Small intestine (tissue), 7 donors: ENCODE measurements around the gene PCDH15. TPM values are rescaled to one million over a fixed set of nuclear protein-coding genes. Genes with fewer than 3 reads are reported as not detected.

Experiments used
- DNase-seq, 2 donors: peaks; one replicate each; pipeline versions ENCODE4 v3.0.0 to v3.0.0-alpha.2; 2013
- FAIRE-seq: peaks from 2 replicates; lab custom pipeline; 2012; peaks lifted over from hg19 to GRCh38; lab: Jason Lieb, UNC
- H3K27ac ChIP-seq, 3 donors: one replicate each; pipeline ENCODE4 v1.5.1; 2013; ENCODE audit warnings: low read length in 2 of 3, mild to moderate bottlenecking in 2 of 3, control low read depth in 1 of 3, inconsistent platforms in 1 of 3, low read depth in 1 of 3, moderate library complexity in 1 of 3
- H3K27me3 ChIP-seq, 3 donors: one replicate each; pipeline ENCODE4 v1.6.1; 2013; ENCODE audit warnings: low read length in 3 of 3, inconsistent platforms in 1 of 3; ENCODE audit not compliant: control insufficient read depth in 3 of 3, insufficient read depth in 3 of 3
- H3K36me3 ChIP-seq, 3 donors: one replicate each; pipeline ENCODE4 v1.6.1; 2013; ENCODE audit warnings: low read length in 3 of 3, inconsistent platforms in 1 of 3, low read depth in 1 of 3, mild to moderate bottlenecking in 1 of 3, moderate library complexity in 1 of 3; ENCODE audit not compliant: control insufficient read depth in 3 of 3, insufficient read depth in 2 of 3
- H3K4me1 ChIP-seq, 3 donors: one replicate each; pipeline ENCODE4 v1.6.1; 2013; ENCODE audit warnings: low read length in 2 of 3, inconsistent platforms in 1 of 3, low read depth in 1 of 3, mild to moderate bottlenecking in 1 of 3, moderate library complexity in 1 of 3; ENCODE audit not compliant: control insufficient read depth in 3 of 3, insufficient read depth in 2 of 3
- H3K4me3 ChIP-seq, 3 donors: one replicate each; pipeline ENCODE4 v1.5.1; 2013; ENCODE audit warnings: low read length in 3 of 3, control low read depth in 1 of 3, inconsistent platforms in 1 of 3, low read depth in 1 of 3, mild to moderate bottlenecking in 1 of 3, moderate library complexity in 1 of 3
- H3K9me3 ChIP-seq, 2 donors: one replicate each; pipeline ENCODE4 v1.6.1; 2013; ENCODE audit warnings: low read depth in 1 of 2, low read length in 1 of 2; ENCODE audit not compliant: control insufficient read depth in 2 of 2, insufficient read depth in 1 of 2
- WGBS, 3 donors: extraction: QIAGEN DNeasy Blood & Tissue Kit; methylation state at CpG; one replicate each; pipeline ENCODE4 v1.1.7; 2013; 5-methylcytosine and 5-hydroxymethylcytosine counted together
- polyA plus RNA-seq, 4 donors: library from polyadenylated mRNA; stranded (reverse) in 3 of 4; unstranded in 1 of 4; fragments of 200-250 nt in 3 of 4; fragments of 120-200 nt in 1 of 4; gene quantifications; one replicate each; pipeline versions ENCODE4 v1.2.1 to v1.2.3, GENCODE V29; 2013
- donor health status: healthy with polysubstance abuse.
- donor health status: control.
- donor health status: control.
- donor health status: Bipolar disorder and iron deficiency.
- donor health status: healthy.

PCDH15 gene
- polyA plus RNA-seq, 4 donors: 0.12 to 0.21 TPM; not detected in 2

DNA sequence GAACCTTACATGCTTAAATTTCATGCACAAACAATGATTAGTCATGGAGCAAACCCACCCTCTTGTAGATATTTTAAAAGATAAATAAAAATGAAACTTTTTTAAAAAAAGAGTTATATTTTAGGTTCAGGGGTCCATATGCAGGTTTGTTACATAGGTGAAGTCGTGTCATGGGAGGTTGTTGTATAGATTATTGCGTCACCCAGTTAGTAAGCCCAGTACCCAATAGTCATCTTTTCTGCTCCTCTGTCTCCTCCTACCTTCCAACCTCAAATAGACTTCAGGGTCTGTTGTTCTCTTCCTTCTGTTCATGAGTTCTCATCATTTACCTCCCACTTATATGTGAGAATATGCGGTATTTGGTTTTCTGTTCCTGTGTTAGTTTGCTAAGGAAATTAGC is 486.6 kb downstream of the PCDH15 start:
- DNase-seq: no peak
- no peak for FAIRE-seq
- Histone ChIP-seq H3K4me3 (no peak overlapping the region), H3K36me3 (no peaks in the 10 kb centered on the region), H3K4me1 (no peaks in the 10 kb centered on the region), H3K27ac (no peak overlapping the region), H3K27me3 (no peaks in the 10 kb centered on the region), H3K9me3 (no peaks in the 10 kb centered on the region)
- 87 to 89% (median 88%) methylated on average over 3 of the region's 3 CpGs for WGBS, 3 donors

DNA sequence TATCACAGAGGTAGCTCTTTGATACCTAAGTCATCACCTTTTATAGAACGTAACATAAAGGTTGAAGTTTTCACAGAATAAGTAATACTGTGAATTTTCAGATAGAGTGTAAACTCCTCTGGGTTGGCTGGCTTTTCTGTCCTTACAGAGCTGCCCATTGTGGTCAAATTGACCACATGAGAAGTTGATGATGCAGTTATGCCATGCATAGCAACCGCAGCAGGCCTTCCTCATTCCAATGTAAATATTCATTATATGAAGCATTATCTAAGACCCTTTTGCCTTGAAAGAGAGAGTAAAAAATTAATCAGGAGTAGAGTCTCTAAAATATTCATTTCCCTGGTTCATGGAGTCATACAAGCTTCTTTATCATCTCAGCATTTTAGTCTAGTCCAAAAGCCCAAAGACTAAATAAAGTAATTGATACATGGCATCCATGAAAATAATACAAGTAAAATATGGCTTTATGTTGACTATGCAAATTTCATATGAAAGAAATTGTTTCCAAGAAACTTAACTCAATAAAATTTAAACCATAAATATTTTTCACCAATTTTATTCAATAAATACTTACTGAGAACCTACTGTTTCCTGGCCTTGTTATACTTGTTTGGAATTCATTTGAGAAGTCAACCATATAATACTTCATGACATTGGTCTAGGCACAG is 516.4 kb downstream of the PCDH15 start:
- 71 to 86% (median 83%) methylated on average over 2 of the region's 2 CpGs for WGBS, 3 donors
- Histone ChIP-seq H3K36me3 (no peaks in the 10 kb centered on the region), H3K27ac (no peak overlapping the region), H3K4me1 (no peaks in the 10 kb centered on the region), H3K27me3 (no peaks in the 10 kb centered on the region), H3K9me3 (no peaks in the 10 kb centered on the region), H3K4me3 (no peak overlapping the region)
- FAIRE-seq: no peak
- DNase-seq: no peak

DNA sequence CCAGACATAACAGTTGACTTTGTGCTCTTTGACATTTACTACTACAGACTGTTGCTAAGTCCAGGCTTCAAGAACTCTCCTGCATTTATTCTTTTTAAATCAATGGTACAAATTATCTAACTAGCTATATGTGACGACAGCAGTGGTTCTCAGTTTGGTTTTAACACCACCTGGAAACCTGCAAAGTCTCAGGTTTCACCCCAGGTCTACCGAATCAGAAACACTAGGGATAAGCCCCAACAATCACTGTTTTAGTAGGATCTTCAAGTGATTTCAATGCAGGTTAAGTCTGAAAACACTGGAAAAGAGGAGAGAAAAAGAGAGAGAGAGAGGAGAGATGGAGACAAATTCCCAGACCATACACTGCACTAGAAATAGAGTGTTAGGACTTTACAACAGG is 519.0 kb downstream of the PCDH15 start:
- DNase-seq (no peak), FAIRE-seq (no peak)
- no peaks in the 10 kb centered on the region for H3K4me1 ChIP-seq
- H3K4me3 ChIP-seq: no peak overlapping the region
- H3K27ac ChIP-seq: no peak overlapping the region
- WGBS, 3 donors: 44 to 48% (median 46%) methylated on average over 2 of the region's 2 CpGs
- H3K36me3 ChIP-seq: no peaks in the 10 kb centered on the region
- H3K9me3 ChIP-seq: no peaks in the 10 kb centered on the region
- H3K27me3 ChIP-seq: no peaks in the 10 kb centered on the region

DNA sequence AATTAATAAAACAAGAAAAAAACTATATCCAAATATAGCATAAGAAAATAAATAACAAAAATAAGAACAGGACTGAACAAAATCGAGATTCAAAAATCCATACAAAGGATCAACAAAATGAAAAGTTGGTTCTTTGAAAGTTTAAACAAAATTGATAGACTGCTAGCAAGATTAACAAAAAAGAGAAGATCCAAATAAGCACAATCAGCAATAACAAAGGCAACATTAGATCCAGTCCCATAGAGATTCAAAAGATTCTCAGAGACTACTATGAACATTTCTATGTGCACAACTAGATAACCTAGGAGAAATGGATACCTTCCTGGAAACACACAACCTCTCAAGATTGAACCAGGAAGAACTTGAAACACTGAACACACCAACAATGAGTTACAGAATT is 534.6 kb downstream of the PCDH15 start:
- Histone ChIP-seq H3K4me1 (no peaks in the 10 kb centered on the region), H3K9me3 (peaks cover 0 to 3% of the 10 kb centered on the region in 2 donors), H3K4me3 (no peak overlapping the region), H3K36me3 (no peaks in the 10 kb centered on the region), H3K27ac (no peak overlapping the region), H3K27me3 (no peaks in the 10 kb centered on the region)
- DNase-seq (no peak), FAIRE-seq (no peak)
- WGBS, 3 donors: 38 to 67% (median 58%) methylated on average over 1 of the region's 1 CpG

DNA sequence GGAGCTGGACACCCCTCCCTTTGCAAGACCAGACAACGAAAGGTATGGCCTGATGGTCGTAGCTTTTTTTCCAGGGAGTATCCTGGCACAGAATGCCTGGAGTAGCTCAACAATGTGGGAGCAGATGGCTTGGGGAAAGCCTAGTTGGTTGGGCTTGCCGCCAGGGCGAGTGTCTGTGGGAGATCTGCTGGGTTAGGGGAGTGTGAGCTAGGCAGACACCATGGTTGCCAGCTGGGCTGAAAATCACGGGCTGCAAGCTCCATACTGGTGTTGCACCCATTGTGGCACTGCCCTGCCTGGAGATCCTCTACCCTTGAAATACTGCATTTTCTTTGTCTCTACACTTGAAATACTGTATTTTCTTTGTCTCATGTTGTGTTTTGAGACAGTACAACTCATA is 538.3 kb downstream of the PCDH15 start:
- WGBS, 3 donors: 77 to 84% (median 84%) methylated on average over 5 of the region's 5 CpGs
- FAIRE-seq (no peak), DNase-seq (no peak)
- H3K27me3 ChIP-seq: no peaks in the 10 kb centered on the region
- H3K36me3 ChIP-seq: no peaks in the 10 kb centered on the region
- no peak overlapping the region for H3K4me3 ChIP-seq
- peaks cover 0 to 3% of the 10 kb centered on the region in 2 donors for H3K9me3 ChIP-seq
- H3K27ac ChIP-seq: no peak overlapping the region
- no peaks in the 10 kb centered on the region for H3K4me1 ChIP-seq

DNA sequence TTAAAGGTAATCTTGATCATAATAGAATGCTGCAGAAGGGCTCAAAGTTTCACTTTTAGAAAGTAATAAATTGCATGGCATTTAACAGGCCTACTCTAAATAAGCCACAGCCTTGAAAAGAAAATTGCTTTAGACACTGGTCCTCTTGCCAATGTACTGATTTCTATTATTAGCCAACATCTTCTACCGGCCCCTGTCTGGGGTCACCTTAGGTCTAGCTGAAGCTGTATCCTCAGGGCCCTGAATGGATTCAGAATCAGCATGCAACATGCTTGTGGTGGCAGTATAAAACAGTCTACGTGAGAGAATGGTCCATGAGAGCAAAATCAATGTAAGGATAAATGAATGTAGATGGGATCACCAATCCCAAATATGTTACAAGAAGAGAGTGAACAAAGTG is 541.9 kb downstream of the PCDH15 start:
- 49 to 73% (median 70%) methylated on average over 2 of the region's 2 CpGs for WGBS, 3 donors
- H3K4me3 ChIP-seq: no peak overlapping the region
- no peak overlapping the region for H3K27ac ChIP-seq
- no peaks in the 10 kb centered on the region for H3K36me3 ChIP-seq
- peaks cover 0 to 3% of the 10 kb centered on the region in 2 donors for H3K9me3 ChIP-seq
- FAIRE-seq: no peak
- no peak for DNase-seq
- H3K27me3 ChIP-seq: no peaks in the 10 kb centered on the region
- no peaks in the 10 kb centered on the region for H3K4me1 ChIP-seq

DNA sequence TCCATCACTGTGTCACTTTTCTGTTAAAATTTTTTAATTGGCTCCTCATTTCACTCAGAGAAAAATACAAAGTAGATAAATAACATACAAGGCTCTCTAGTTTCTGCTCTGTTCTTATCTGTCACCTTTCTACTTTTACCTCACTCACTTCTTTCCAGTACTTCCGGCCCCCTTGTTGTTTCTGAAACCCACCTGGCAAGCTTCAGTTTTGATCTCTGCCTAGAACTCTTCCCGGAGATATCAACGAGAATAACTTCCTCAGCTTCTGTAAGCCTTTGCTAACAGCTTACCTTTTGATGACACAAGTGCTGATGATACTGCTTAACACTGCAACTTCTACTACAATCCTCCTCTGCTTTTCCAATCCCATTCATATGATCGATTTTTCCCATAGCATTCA is 566.2 kb downstream of the PCDH15 start:
- peaks cover 0 to 8% of the 10 kb centered on the region in 2 donors for H3K9me3 ChIP-seq
- 53 to 60% (median 60%) methylated on average over 4 of the region's 4 CpGs for WGBS, 3 donors
- no peaks in the 10 kb centered on the region for H3K4me1 ChIP-seq
- no peaks in the 10 kb centered on the region for H3K36me3 ChIP-seq
- H3K4me3 ChIP-seq: no peak overlapping the region
- FAIRE-seq: no peak
- no peak for DNase-seq
- no peak overlapping the region for H3K27ac ChIP-seq
- no peaks in the 10 kb centered on the region for H3K27me3 ChIP-seq

DNA sequence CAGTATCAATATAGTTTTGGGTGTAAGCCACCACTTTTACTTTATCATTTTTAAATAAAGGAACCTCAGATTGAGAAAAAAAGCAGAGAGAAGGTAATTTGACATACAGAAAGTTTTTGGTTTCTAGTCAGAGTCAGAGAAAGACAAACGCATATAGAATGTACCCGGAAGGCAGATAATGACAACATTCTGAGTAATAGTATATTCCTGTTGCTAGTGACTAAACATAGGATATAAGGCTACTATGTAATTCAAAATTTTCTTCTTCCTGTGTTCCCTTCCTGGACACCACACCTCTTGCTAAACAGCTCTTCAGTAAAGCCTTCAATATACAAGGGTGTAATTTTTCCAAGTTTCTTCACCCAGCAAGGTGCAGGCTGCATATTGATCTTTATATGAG is 597.6 kb downstream of the PCDH15 start:
- H3K4me1 ChIP-seq: no peaks in the 10 kb centered on the region
- H3K4me3 ChIP-seq: no peak overlapping the region
- H3K27ac ChIP-seq: no peak overlapping the region
- no peaks in the 10 kb centered on the region for H3K9me3 ChIP-seq
- DNase-seq: no peak
- no peak for FAIRE-seq
- WGBS, 3 donors: 68 to 92% (median 92%) methylated on average over 2 of the region's 2 CpGs
- H3K27me3 ChIP-seq: no peaks in the 10 kb centered on the region
- no peaks in the 10 kb centered on the region for H3K36me3 ChIP-seq

DNA sequence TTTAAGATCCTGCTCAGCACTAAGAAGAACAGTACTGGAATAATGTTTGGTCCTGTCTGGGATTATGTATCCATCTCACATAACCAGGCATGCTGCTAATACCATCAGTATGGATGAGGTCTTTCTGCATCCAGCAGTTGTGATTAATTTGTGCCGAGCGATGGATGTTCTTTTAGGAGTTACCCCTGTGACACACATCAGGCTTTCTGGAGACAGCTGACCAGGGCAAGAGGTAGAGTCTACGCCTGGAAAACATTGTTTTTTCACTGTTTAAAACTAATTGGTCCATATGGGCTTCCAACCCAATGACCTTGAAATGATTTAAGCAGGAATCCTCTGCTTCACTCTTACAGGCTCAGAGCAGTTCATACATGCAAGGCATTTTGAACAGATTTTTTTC is 603.0 kb downstream of the PCDH15 start:
- Histone ChIP-seq H3K4me3 (no peak overlapping the region), H3K9me3 (no peaks in the 10 kb centered on the region), H3K27ac (no peak overlapping the region), H3K4me1 (no peaks in the 10 kb centered on the region), H3K36me3 (no peaks in the 10 kb centered on the region), H3K27me3 (no peaks in the 10 kb centered on the region)
- DNase-seq (no peak), FAIRE-seq (no peak)
- 48 to 60% (median 55%) methylated on average over 3 of the region's 3 CpGs for WGBS, 3 donors
